ENCODE data around the gene NCOA1. TPM values are rescaled to one million over a fixed set of nuclear protein-coding genes. Genes with fewer than 3 reads are reported as not detected.

NCOA1 gene
- total and polyA plus RNA-seq, 2 donors (not counting 3 experiments of a cell fraction or from before 2014, with no cell fraction given): 11.4 to 14.1 TPM

DNA sequence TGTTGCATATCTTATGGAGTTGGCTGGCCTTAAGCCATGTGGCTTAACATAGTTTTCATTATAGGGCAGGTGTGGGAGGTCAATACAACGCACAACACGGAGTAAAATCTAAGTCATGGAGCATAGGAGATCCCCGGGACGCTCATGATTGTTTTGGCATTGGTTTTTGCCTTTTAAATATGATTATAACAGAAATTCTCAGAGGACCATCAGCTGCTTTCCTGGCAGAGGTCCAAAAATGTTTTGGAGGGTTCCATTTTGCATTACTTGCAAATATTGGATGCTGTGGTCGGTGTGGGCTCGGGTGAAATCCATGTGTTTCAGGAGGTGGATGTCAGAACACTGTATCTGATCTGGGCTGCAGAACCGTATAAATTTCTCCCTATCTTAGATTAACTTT, 3.4 kb downstream of the NCOA1 start:
- peaks cover 0 to 3% of the 10 kb centered on the region in 2 experiments for H3K27me3 ChIP-seq (ENCODE audit: control insufficient read depth in 2 of 2, insufficient read depth in 2 of 2, low read length in 2 of 2)
- TF ChIP-seq EZH2 (IDR thresholded peaks at IDR 0.05; ENCODE audit: borderline replicate concordance, low read depth, low read length, severe bottlenecking) (no peak), FOS (IDR thresholded peaks at IDR 0.05; ENCODE audit: borderline replicate concordance, insufficient read depth, low read length) (no peak), POLR2AphosphoS5 (IDR thresholded peaks at IDR 0.05; ENCODE audit: insufficient read depth, low read depth, low read length) (no peak), POLR2A (IDR thresholded peaks at IDR 0.05; ENCODE audit: low read depth, low read length) (no peak), MYC (IDR thresholded peaks at IDR 0.05; ENCODE audit: low read depth, low read length) (no peak), GATA2 (IDR thresholded peaks at IDR 0.05; ENCODE audit: insufficient read depth, insufficient read length, low read depth, low read length) (no peak), JUN (IDR thresholded peaks at IDR 0.05; ENCODE audit: borderline replicate concordance, insufficient read depth, insufficient read length, low read depth) (no peak)
- TF ChIP-seq, protein P1, sequence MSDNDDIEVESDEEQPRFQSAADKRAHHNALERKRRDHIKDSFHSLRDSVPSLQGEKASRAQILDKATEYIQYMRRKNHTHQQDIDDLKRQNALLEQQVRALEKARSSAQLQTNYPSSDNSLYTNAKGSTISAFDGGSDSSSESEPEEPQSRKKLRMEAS (IDR thresholded peaks at IDR 0.05; ENCODE audit: insufficient read depth, insufficient read length): no peak
- TF ChIP-seq, protein P2, sequence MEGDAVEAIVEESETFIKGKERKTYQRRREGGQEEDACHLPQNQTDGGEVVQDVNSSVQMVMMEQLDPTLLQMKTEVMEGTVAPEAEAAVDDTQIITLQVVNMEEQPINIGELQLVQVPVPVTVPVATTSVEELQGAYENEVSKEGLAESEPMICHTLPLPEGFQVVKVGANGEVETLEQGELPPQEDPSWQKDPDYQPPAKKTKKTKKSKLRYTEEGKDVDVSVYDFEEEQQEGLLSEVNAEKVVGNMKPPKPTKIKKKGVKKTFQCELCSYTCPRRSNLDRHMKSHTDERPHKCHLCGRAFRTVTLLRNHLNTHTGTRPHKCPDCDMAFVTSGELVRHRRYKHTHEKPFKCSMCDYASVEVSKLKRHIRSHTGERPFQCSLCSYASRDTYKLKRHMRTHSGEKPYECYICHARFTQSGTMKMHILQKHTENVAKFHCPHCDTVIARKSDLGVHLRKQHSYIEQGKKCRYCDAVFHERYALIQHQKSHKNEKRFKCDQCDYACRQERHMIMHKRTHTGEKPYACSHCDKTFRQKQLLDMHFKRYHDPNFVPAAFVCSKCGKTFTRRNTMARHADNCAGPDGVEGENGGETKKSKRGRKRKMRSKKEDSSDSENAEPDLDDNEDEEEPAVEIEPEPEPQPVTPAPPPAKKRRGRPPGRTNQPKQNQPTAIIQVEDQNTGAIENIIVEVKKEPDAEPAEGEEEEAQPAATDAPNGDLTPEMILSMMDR (IDR thresholded peaks at IDR 0.05; ENCODE audit: extremely low read depth in 1 of 2, insufficient read depth in 1 of 2, low read depth in 1 of 2, low read length in 2 of 2): no peak
- H4K20me1 ChIP-seq (replicated peaks; ENCODE audit: control insufficient read depth, extremely low read depth, insufficient read depth, low read length): peaks cover 5% of the 10 kb centered on the region
- POLR2A ChIA-PET: no interaction called here
- H3K4me2 ChIP-seq (ENCODE audit: insufficient read depth, low read length): no peak overlapping the region
- peaks cover 29% of the 10 kb centered on the region for H3K4me1 ChIP-seq (ENCODE audit: control insufficient read depth, extremely low read depth, insufficient read depth, low read length)
- no TSS peak for BruUV-seq (replicated peaks)
- no peak overlapping the region for H3K4me3 ChIP-seq (replicated peaks in 1 of 3; ENCODE audit: insufficient read depth in 1 of 3, low read depth in 1 of 3, low read length in 3 of 3)
- no peak overlapping the region for H3K9ac ChIP-seq (replicated peaks; ENCODE audit: extremely low read depth, insufficient read depth, low read length)
- dilution Hi-C loops (cut with MboI; ENCODE audit: extremely low pct_ligation_motif_present, low sequenced_read_pairs): no loop called here
- peaks cover 3% of the 10 kb centered on the region for H3K79me2 ChIP-seq (ENCODE audit: control insufficient read depth, insufficient read depth, low read length)
- no peak overlapping the region for H3K27ac ChIP-seq (ENCODE audit: insufficient read depth, low read depth, low read length)
- CTCF ChIA-PET: interaction anchor here (1.2 kb wide), 1 partner anchor 72 kb away, joined by 3 read pairs; no protein-coding TSS in a partner anchor
- no peaks in the 10 kb centered on the region for H3K36me3 ChIP-seq (ENCODE audit: control insufficient read depth in 2 of 2, extremely low read depth in 1 of 2, insufficient read depth in 2 of 2, low read length in 2 of 2)
- no peak overlapping the region for H2AFZ ChIP-seq (ENCODE audit: low read depth, low read length)
- DNase-seq (ENCODE audit: low read depth, low spot score) (no peak), FAIRE-seq (no peak)
- no peaks in the 10 kb centered on the region for H3K9me1 ChIP-seq (replicated peaks; ENCODE audit: control insufficient read depth, extremely low read depth, insufficient read depth, low read length)
- intact Hi-C loops (cut with micrococcal nuclease): loop anchor here (5.0 kb wide), 1 partner anchor 57 kb away; no protein-coding TSS in a partner anchor
- no peaks in the 10 kb centered on the region for H3K9me3 ChIP-seq (replicated peaks; ENCODE audit: control insufficient read depth, insufficient read depth, low read length)

All from endothelial cell of umbilical vein (primary cell).